SU-DHL-6 (cell line): Measurements from ENCODE around the gene LEP.

Source experiments
- H2AFZ ChIP-seq: fragments of 200-600 bp; sonication (generic); 2 replicates; pipeline ENCODE4 v1.6.1; 2014; ENCODE audit warnings: low read depth, mild to moderate bottlenecking, moderate library complexity, mixed read lengths, antibody characterized with exemption, low read length; ENCODE audit not compliant: severe bottlenecking
- H3F3A ChIP-seq: fragments of 200-600 bp; shearing (Covaris generic); 2 replicates; pipeline ENCODE4 v1.6.0; 2016; ENCODE audit warnings: antibody characterized with exemption, mild to moderate bottlenecking; ENCODE audit not compliant: insufficient read depth
- H3K27ac ChIP-seq: fragments of 200-600 bp; sonication (generic); 2 replicates; pipeline ENCODE4 v1.5.1; 2016; ENCODE audit warnings: low read depth, mild to moderate bottlenecking, low read length, moderate library complexity, mixed read lengths
- H3K27me3 ChIP-seq: fragments of 200-600 bp; sonication (generic), shearing (Covaris generic); 2 replicates; pipeline ENCODE4 v1.6.0; 2014; ENCODE audit warnings: mild to moderate bottlenecking, low read length
- H3K36me3 ChIP-seq: fragments of 200-600 bp; sonication (generic); 2 replicates; pipeline ENCODE4 v1.6.1; 2014; ENCODE audit warnings: mild to moderate bottlenecking, low read length, mixed read lengths
- H3K4me2 ChIP-seq: fragments of 300-600, 200-600 bp; shearing (Covaris generic), sonication (generic); 2 replicates; pipeline ENCODE4 v1.6.0; 2014; ENCODE audit warnings: low read length, low read depth, mild to moderate bottlenecking; ENCODE audit not compliant: poor library complexity, severe bottlenecking
- H3K4me3 ChIP-seq: fragments of 200-600 bp; sonication (generic); 2 replicates; pipeline ENCODE4 v1.5.1; 2014; ENCODE audit warnings: antibody characterized with exemption, low read length, mild to moderate bottlenecking, mixed read lengths; ENCODE audit not compliant: insufficient read depth, poor library complexity, severe bottlenecking
- H3K79me2 ChIP-seq: fragments of 200-600 bp; sonication (generic); 2 replicates; pipeline ENCODE4 v1.6.1; 2014; ENCODE audit warnings: mild to moderate bottlenecking, low read length, moderate library complexity; ENCODE audit not compliant: insufficient read depth
- H3K9ac ChIP-seq: fragments of 200-600 bp; sonication (generic); 2 replicates; pipeline ENCODE4 v1.7.0; 2014; ENCODE audit warnings: mild to moderate bottlenecking, low read length
- H3K9me2 ChIP-seq: fragments of 200-600 bp; sonication (generic); replicated peaks from 2 replicates; pipeline ENCODE4 v1.6.1; 2014; ENCODE audit warnings: low read length; ENCODE audit not compliant: insufficient read depth
- H3K9me3 ChIP-seq: fragments of 200-600 bp; sonication (generic); 2 replicates; pipeline ENCODE4 v1.6.1; 2014; ENCODE audit warnings: low read length, mixed read lengths; ENCODE audit not compliant: insufficient read depth
- H4K20me1 ChIP-seq: fragments of 200-600 bp; sonication (generic); 2 replicates; pipeline ENCODE4 v1.6.1; 2014; ENCODE audit warnings: low read depth, mild to moderate bottlenecking, antibody characterized with exemption, low read length, moderate library complexity, mixed read lengths
- EZH2phosphoT487 ChIP-seq: fragments of 200-600 bp; sonication (generic), shearing (Covaris generic); conservative IDR thresholded peaks from 2 replicates; pipeline ENCODE4 v1.6.1; 2018; ENCODE audit warnings: mild to moderate bottlenecking, antibody characterized with exemption, low read length, moderate library complexity, mixed read lengths
- TF ChIP-seq, protein P1 (sequence below): fragments of 200-600 bp; sonication (generic); IDR thresholded peaks from one replicate; pipeline ENCODE4 v1.5.1; 2017; ENCODE audit warnings: antibody characterized with exemption, mild to moderate bottlenecking, low read length, moderate library complexity; ENCODE audit not compliant: insufficient read depth, poor library complexity, severe bottlenecking

Gene LEP

GRCh38 chr7:128240696-128241386 lies at the start of gene LEP:
LEP (plus strand) TSS chr7:128241278; CDS start chr7:128252019, 10,741 bp downstream.
- Histone ChIP-seq H3K27ac (no peak within 1 kb of the TSS), H3K4me2 (no peak within 1 kb of the TSS), H3K9ac (no peak within 1 kb of the TSS), H4K20me1 (no peaks in the 10 kb centered on the region), H2AFZ (no peak within 1 kb of the TSS), H3K36me3 (no peaks in the 10 kb centered on the region), H3K4me3 (no peak within 1 kb of the TSS), H3F3A (no peaks in the 10 kb centered on the region), H3K79me2 (no peaks in the 10 kb centered on the region), H3K9me3 (no peaks in the 10 kb centered on the region), H3K27me3 (no peaks in the 10 kb centered on the region), H3K9me2 (no peaks in the 10 kb centered on the region)
- TF ChIP-seq, protein P1, sequence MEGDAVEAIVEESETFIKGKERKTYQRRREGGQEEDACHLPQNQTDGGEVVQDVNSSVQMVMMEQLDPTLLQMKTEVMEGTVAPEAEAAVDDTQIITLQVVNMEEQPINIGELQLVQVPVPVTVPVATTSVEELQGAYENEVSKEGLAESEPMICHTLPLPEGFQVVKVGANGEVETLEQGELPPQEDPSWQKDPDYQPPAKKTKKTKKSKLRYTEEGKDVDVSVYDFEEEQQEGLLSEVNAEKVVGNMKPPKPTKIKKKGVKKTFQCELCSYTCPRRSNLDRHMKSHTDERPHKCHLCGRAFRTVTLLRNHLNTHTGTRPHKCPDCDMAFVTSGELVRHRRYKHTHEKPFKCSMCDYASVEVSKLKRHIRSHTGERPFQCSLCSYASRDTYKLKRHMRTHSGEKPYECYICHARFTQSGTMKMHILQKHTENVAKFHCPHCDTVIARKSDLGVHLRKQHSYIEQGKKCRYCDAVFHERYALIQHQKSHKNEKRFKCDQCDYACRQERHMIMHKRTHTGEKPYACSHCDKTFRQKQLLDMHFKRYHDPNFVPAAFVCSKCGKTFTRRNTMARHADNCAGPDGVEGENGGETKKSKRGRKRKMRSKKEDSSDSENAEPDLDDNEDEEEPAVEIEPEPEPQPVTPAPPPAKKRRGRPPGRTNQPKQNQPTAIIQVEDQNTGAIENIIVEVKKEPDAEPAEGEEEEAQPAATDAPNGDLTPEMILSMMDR: no peak
- TF ChIP-seq EZH2phosphoT487: no peak

- TF ChIP-seq, protein P1: no peak
- TF ChIP-seq EZH2phosphoT487: no peak
- H3K27ac ChIP-seq: no peak overlapping the region
- no peak overlapping the region for H3K9ac ChIP-seq
These were observed 48.5 kb upstream of the LEP start for GRCh38 chr7:128192497-128193142.

GRCh38 chr7:128194533-128195282 lies 46.4 kb upstream of the LEP start:
- H3F3A ChIP-seq: no peaks in the 10 kb centered on the region
- H4K20me1 ChIP-seq: no peaks in the 10 kb centered on the region
- H2AFZ ChIP-seq: no peak overlapping the region
- H3K27me3 ChIP-seq: no peaks in the 10 kb centered on the region
- peaks cover 20% of the 10 kb centered on the region; the same call in 1 of the 2 replicates for H3K9me3 ChIP-seq
- no peaks in the 10 kb centered on the region for H3K9me2 ChIP-seq
- no peak for TF ChIP-seq EZH2phosphoT487
- TF ChIP-seq, protein P1: no peak
- H3K4me2 ChIP-seq: no peak overlapping the region
- no peak overlapping the region for H3K27ac ChIP-seq
- H3K79me2 ChIP-seq: no peaks in the 10 kb centered on the region
- H3K36me3 ChIP-seq: no peaks in the 10 kb centered on the region
- H3K9ac ChIP-seq: no peak overlapping the region
- no peak overlapping the region for H3K4me3 ChIP-seq

More at GRCh38 chr7:128192497-128193142, 48.5 kb upstream of the LEP start:
- H3K27me3 ChIP-seq: no peaks in the 10 kb centered on the region
- H3K4me3 ChIP-seq: no peak overlapping the region
- H3K9me2 ChIP-seq: no peaks in the 10 kb centered on the region
- no peaks in the 10 kb centered on the region for H3K79me2 ChIP-seq
- H2AFZ ChIP-seq: no peak overlapping the region
- H3K9me3 ChIP-seq: peaks cover 20% of the 10 kb centered on the region; the same call in 1 of the 2 replicates
- no peaks in the 10 kb centered on the region for H3K36me3 ChIP-seq
- no peaks in the 10 kb centered on the region for H3F3A ChIP-seq
- H3K4me2 ChIP-seq: no peak overlapping the region
- no peaks in the 10 kb centered on the region for H4K20me1 ChIP-seq
